Neuronal stem cell (in vitro differentiated cells): ENCODE results near the gene LPO.

Experiments used
- DNase-seq: peaks from one replicate; pipeline ENCODE4 v3.0.0-alpha.2; 2013; ENCODE audit warnings: low spot score
- H2AFZ ChIP-seq: one replicate; pipeline ENCODE4 v1.6.1; 2013; ENCODE audit warnings: mild to moderate bottlenecking, low read length, inconsistent platforms
- H2AK5ac ChIP-seq: 2 replicates; pipeline ENCODE4 v1.6.1; 2013; ENCODE audit warnings: low read depth, mild to moderate bottlenecking, inconsistent platforms, low read length, moderate library complexity, mixed read lengths
- H2BK120ac ChIP-seq: 2 replicates; pipeline ENCODE4 v1.6.1; 2013; ENCODE audit warnings: low read depth, mild to moderate bottlenecking, inconsistent platforms, low read length, moderate library complexity, mixed read lengths
- H2BK12ac ChIP-seq: one replicate; pipeline ENCODE4 v1.6.1; 2013; ENCODE audit warnings: low read length, inconsistent platforms
- H2BK15ac ChIP-seq: 2 replicates; pipeline ENCODE4 v1.6.1; 2013; ENCODE audit warnings: mild to moderate bottlenecking, low read length, inconsistent platforms, mixed read lengths
- H2BK5ac ChIP-seq: one replicate; pipeline ENCODE4 v1.6.1; 2013; ENCODE audit warnings: inconsistent platforms, mild to moderate bottlenecking, low read length, moderate library complexity
- H3K14ac ChIP-seq: one replicate; pipeline ENCODE4 v1.6.1; 2013; ENCODE audit warnings: low read length, inconsistent platforms
- H3K18ac ChIP-seq: 2 replicates; pipeline ENCODE4 v1.6.1; 2013; ENCODE audit warnings: low read length, inconsistent platforms
- H3K23ac ChIP-seq: 2 replicates; pipeline ENCODE4 v1.6.1; 2013; ENCODE audit warnings: low read depth, mild to moderate bottlenecking, mixed read lengths, low read length, inconsistent platforms; ENCODE audit not compliant: poor library complexity
- H3K27ac ChIP-seq: replicated peaks from 3 replicates; pipeline ENCODE4 v1.5.1; 2013; ENCODE audit warnings: low read length, inconsistent platforms
- H3K27me3 ChIP-seq, 3 experiments: 2 replicates each; pipeline ENCODE4 v1.6.1; 2013; ENCODE audit warnings: low read length in 3 of 3, mild to moderate bottlenecking in 2 of 3, inconsistent platforms in 1 of 3, low read depth in 1 of 3, mixed read lengths in 1 of 3, moderate library complexity in 1 of 3; ENCODE audit not compliant: control insufficient read depth in 3 of 3, insufficient read depth in 3 of 3
- H3K36me3 ChIP-seq, 2 donors: replicated peaks in 1 of 2; 2 replicates each; pipeline ENCODE4 v1.6.1; 2013; ENCODE audit warnings: low read length in 2 of 2; ENCODE audit not compliant: control insufficient read depth in 2 of 2, insufficient read depth in 2 of 2
- H3K4ac ChIP-seq: 2 replicates; pipeline ENCODE4 v1.6.1; 2013; ENCODE audit warnings: inconsistent platforms, mild to moderate bottlenecking, low read length, moderate library complexity
- H3K4me1 ChIP-seq, 2 donors: 1 replicate in 1 of 2; 2 replicates in 1 of 2; pipeline ENCODE4 v1.6.1; 2013; ENCODE audit warnings: low read length in 2 of 2, low read depth in 1 of 2; ENCODE audit not compliant: control insufficient read depth in 2 of 2, insufficient read depth in 1 of 2
- H3K4me2 ChIP-seq: one replicate; pipeline ENCODE4 v1.6.1; 2013; ENCODE audit warnings: mild to moderate bottlenecking, low read length, inconsistent platforms; ENCODE audit not compliant: insufficient read depth, poor library complexity, severe bottlenecking
- H3K4me3 ChIP-seq, 2 donors: 2 replicates each; pipeline ENCODE4 v1.5.1; 2013; ENCODE audit warnings: low read length in 2 of 2, mild to moderate bottlenecking in 2 of 2, inconsistent platforms in 1 of 2, moderate library complexity in 1 of 2
- H3K79me1 ChIP-seq: one replicate; pipeline ENCODE4 v1.6.1; 2013; ENCODE audit warnings: low read depth, mild to moderate bottlenecking, inconsistent platforms, low read length, moderate library complexity
- H3K9ac ChIP-seq: one replicate; pipeline ENCODE4 v1.6.1; 2013; ENCODE audit warnings: mild to moderate bottlenecking, low read depth, low read length, inconsistent platforms; ENCODE audit not compliant: poor library complexity
- H3K9me3 ChIP-seq, 2 donors: replicated peaks in 1 of 2; 2 replicates each; pipeline versions ENCODE3 to v1.6.1; 2013; ENCODE audit warnings: low read length in 2 of 2, mild to moderate bottlenecking in 2 of 2, inconsistent platforms in 1 of 2, low read depth in 1 of 2, mixed read lengths in 1 of 2, moderate library complexity in 1 of 2; ENCODE audit not compliant: control insufficient read depth in 2 of 2, insufficient read depth in 1 of 2
- H4K8ac ChIP-seq: one replicate; pipeline ENCODE4 v1.6.1; 2013; ENCODE audit warnings: low read depth, mild to moderate bottlenecking, inconsistent platforms, low read length, moderate library complexity
- H4K91ac ChIP-seq: one replicate; pipeline ENCODE4 v1.6.1; 2013; ENCODE audit warnings: low read length, low read depth, mild to moderate bottlenecking, inconsistent platforms; ENCODE audit not compliant: poor library complexity
- WGBS, 2 donors: extraction: QIAGEN DNeasy Blood & Tissue Kit; methylation state at CpG; one replicate each; pipeline ENCODE4 v1.1.7; 2013; ENCODE audit warnings: missing lambda C conversion rate in 2 of 2, mixed read lengths in 1 of 2; ENCODE audit not compliant: insufficient read length in 2 of 2, insufficient replicate concordance in 1 of 2; ENCODE audit errors: extremely low coverage in 2 of 2; 5-methylcytosine and 5-hydroxymethylcytosine counted together

The LPO gene

DNA sequence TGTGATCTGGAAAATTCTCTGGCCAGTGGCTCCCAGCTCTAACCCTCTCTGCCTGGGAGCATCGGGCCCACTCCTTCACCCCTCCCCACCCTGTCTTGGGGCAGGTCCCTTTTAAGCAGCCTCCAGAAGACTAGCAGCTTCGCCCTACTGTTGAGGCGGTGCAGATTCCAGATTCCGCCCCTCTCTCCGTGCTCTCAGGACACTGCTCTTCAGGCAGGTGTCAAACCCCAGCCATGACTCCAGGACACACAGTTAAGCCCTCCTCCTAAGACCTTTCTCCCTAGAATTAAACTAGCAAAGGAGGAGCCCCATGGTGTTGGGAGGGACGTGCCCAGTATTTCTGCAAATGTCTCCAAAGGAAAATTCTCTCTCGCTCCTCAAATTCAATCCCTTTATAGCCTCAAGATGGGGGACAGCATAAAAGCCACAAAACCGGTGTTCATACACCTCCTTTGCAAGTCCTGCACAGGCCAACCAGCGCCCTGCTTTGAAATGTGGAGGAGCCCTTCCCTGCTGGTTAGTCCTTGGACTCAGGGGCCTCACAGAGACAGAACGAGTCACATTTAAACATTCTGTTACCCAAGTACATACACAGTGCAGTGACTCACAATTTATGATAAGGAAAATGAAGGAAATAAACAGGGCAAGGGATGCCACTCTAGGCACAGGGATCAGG is 7.2 kb downstream of the LPO start:
- no peak overlapping the region for H2BK120ac ChIP-seq
- H3K79me1 ChIP-seq: no peaks in the 10 kb centered on the region
- no peak overlapping the region for H3K27ac ChIP-seq
- H3K4ac ChIP-seq: no peak overlapping the region
- H3K9me3 ChIP-seq: peaks cover 5 to 7% of the 10 kb centered on the region in 2 donors
- peaks cover 8 to 94% (median 36%) of the 10 kb centered on the region in 3 experiments for H3K27me3 ChIP-seq
- H3K18ac ChIP-seq: no peak overlapping the region
- no CpG with 5 or more reads among the region's 10 CpGs for WGBS, 2 donors
- H2AK5ac ChIP-seq: no peak overlapping the region
- H2BK15ac ChIP-seq: no peak overlapping the region
- H3K14ac ChIP-seq: no peak overlapping the region
- H3K4me3 ChIP-seq: no peak overlapping the region
- no peak overlapping the region for H3K4me2 ChIP-seq
- no peak overlapping the region for H4K8ac ChIP-seq
- H3K23ac ChIP-seq: no peak overlapping the region
- H3K9ac ChIP-seq: peak overlapping the region; percentile 53
- H2BK5ac ChIP-seq: no peak overlapping the region
- no peaks in the 10 kb centered on the region for H3K36me3 ChIP-seq
- H2AFZ ChIP-seq: no peak overlapping the region
- peaks cover 1% of the 10 kb centered on the region in 2 donors for H3K4me1 ChIP-seq
- no peak overlapping the region for H4K91ac ChIP-seq
- H2BK12ac ChIP-seq: no peak overlapping the region
- DNase-seq: no peak

DNA sequence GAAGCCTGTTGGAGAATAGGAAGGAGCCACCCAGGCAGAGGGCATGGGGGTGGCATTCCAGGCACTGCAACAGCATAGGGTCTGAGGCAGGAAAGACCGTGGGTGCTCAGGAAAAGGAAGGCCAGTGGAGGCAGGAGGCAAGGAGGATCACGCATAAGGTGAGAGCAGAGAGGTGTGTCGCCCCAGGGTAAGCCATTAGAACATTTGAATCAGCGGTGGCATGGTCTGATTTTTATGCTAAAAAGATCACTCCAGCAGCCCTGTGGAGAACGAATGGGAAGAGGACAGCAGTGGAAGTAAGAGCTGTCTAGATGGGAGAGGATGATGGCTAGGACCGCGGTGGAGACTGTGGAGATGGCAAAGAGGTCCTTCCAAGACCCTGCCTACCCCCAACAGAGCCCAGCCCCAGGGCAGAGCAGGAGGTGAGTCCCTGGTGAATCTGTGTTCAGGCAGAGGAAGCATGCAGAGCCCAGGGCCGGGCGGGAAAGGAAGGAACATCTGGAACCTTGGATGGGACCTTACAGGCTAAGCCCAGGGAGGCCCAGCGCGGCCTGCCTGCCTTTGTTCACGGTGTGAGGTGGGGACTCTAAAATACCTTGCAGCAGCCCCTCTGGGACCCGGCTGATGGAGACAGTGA is 7.8 kb downstream of the LPO start:
- Histone ChIP-seq H3K79me1 (no peaks in the 10 kb centered on the region), H3K4me3 (no peak overlapping the region), H3K4me1 (peaks cover 1% of the 10 kb centered on the region in 2 donors), H3K18ac (no peak overlapping the region), H3K9me3 (peaks cover 5 to 8% of the 10 kb centered on the region in 2 donors), H4K8ac (no peak overlapping the region), H3K14ac (no peak overlapping the region), H3K4me2 (no peak overlapping the region), H2AFZ (no peak overlapping the region), H4K91ac (no peak overlapping the region), H3K23ac (no peak overlapping the region), H2BK5ac (peak overlapping the region; percentile 43), H3K27ac (no peak overlapping the region), H3K27me3 (peaks cover 8 to 93% (median 38%) of the 10 kb centered on the region in 3 experiments), H3K36me3 (no peaks in the 10 kb centered on the region), H2BK12ac (no peak overlapping the region), H3K9ac (peak overlapping the region; percentile 53), H2AK5ac (no peak overlapping the region), H2BK120ac (no peak overlapping the region), H2BK15ac (no peak overlapping the region), H3K4ac (no peak overlapping the region)
- no CpG with 5 or more reads among the region's 13 CpGs for WGBS, 2 donors
- DNase-seq: no peak

DNA sequence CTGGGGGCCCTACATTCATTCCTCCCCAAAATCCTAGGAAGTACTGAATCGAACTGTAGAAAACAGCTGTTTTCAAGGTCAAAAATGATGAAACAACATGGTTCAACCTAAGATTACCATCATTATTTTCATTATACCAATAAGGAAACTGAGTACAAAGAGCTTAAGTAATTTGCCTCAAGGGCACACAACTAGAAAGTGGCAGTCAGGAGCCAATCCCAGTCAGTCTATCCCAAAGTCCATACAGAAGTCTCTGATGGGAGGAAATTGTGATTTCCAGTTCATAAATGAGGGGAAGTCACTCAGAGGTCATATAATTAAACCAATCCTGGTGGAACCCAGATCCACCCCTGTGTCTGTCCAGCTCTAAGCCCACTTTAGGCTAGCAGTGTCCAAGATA is 8.4 kb downstream of the LPO start:
- DNase-seq: no peak
- H3K4me2 ChIP-seq: no peak overlapping the region
- H3K14ac ChIP-seq: no peak overlapping the region
- no peak overlapping the region for H2BK120ac ChIP-seq
- H3K4me3 ChIP-seq: no peak overlapping the region
- peaks cover 1% of the 10 kb centered on the region in 2 donors for H3K4me1 ChIP-seq
- no CpG with 5 or more reads among the region's 1 CpG for WGBS, 2 donors
- no peak overlapping the region for H3K23ac ChIP-seq
- H2BK15ac ChIP-seq: no peak overlapping the region
- H3K18ac ChIP-seq: no peak overlapping the region
- peak overlapping the region; percentile 43 for H2BK5ac ChIP-seq
- no peak overlapping the region for H3K4ac ChIP-seq
- peaks cover 8 to 92% (median 43%) of the 10 kb centered on the region in 3 experiments for H3K27me3 ChIP-seq
- H4K8ac ChIP-seq: no peak overlapping the region
- H3K36me3 ChIP-seq: no peaks in the 10 kb centered on the region
- H3K9me3 ChIP-seq: peaks cover 5 to 8% of the 10 kb centered on the region in 2 donors
- no peak overlapping the region for H2AK5ac ChIP-seq
- no peaks in the 10 kb centered on the region for H3K79me1 ChIP-seq
- H3K9ac ChIP-seq: no peak overlapping the region
- H2AFZ ChIP-seq: no peak overlapping the region
- no peak overlapping the region for H4K91ac ChIP-seq
- H2BK12ac ChIP-seq: no peak overlapping the region
- H3K27ac ChIP-seq: no peak overlapping the region

GRCh38 chr17:58247511-58248363 is 9.4 kb downstream of the LPO start:
- Histone ChIP-seq H4K8ac (no peak overlapping the region), H3K27me3 (peaks cover 8 to 89% (median 49%) of the 10 kb centered on the region in 3 experiments), H3K79me1 (no peaks in the 10 kb centered on the region), H4K91ac (no peak overlapping the region), H2BK15ac (no peak overlapping the region), H2BK120ac (no peak overlapping the region), H2BK5ac (no peak overlapping the region), H3K4me2 (no peak overlapping the region), H3K4me1 (peaks cover 1% of the 10 kb centered on the region in 2 donors), H3K9me3 (peaks cover 5 to 8% of the 10 kb centered on the region in 2 donors), H2AK5ac (no peak overlapping the region), H3K18ac (no peak overlapping the region), H3K23ac (no peak overlapping the region), H3K14ac (no peak overlapping the region), H3K4me3 (no peak overlapping the region), H3K27ac (no peak overlapping the region), H2AFZ (no peak overlapping the region), H3K4ac (no peak overlapping the region), H3K9ac (no peak overlapping the region), H3K36me3 (no peaks in the 10 kb centered on the region), H2BK12ac (no peak overlapping the region)
- no peak for DNase-seq
- WGBS, 2 donors: no CpG with 5 or more reads among the region's 10 CpGs
